SK-N-SH (cell line): ENCODE results near the gene KIF16B. TPM values are rescaled to one million over a fixed set of nuclear protein-coding genes. Genes with fewer than 3 reads are reported as not detected.

ENCODE experiments used
- CTCF ChIA-PET: fragments of 300-600, 350-600 bp; formaldehyde crosslinking; extraction: SDS; loops from one replicate; lab custom pipeline; 2021; lab: Yijun Ruan, JAX
- POLR2A ChIA-PET: fragments of 350-600 bp; sonication (Branson Sonifier 250); formaldehyde crosslinking; extraction: SDS; loops from one replicate; lab custom pipeline; 2020; ENCODE audit warnings: antibody characterized with exemption, inconsistent platforms; lab: Yijun Ruan, JAX
- DNase-seq: peaks from one replicate; pipeline ENCODE4 v3.0.0; 2012
- H2AFZ ChIP-seq: fragments of 200-600 bp; sonication (generic); 2 replicates; pipeline ENCODE4 v1.8.1; 2016; ENCODE audit warnings: antibody characterized with exemption, mild to moderate bottlenecking, low read depth
- H3F3A ChIP-seq: fragments of 200-600 bp; sonication (generic); replicated peaks from 2 replicates; pipeline ENCODE3; 2016; ENCODE audit warnings: antibody characterized with exemption, mild to moderate bottlenecking; ENCODE audit not compliant: insufficient read depth
- H3K27ac ChIP-seq, 2 experiments: fragments of 200-500 bp in 1 of 2; fragments of 200-600 bp in 1 of 2; sonication (Bioruptor generic) in 1 of 2; sonication (generic), shearing (Covaris generic) in 1 of 2; 2 replicates each; pipeline versions ENCODE4 v1.5.1 to v1.6.1; 2014 to 2016; ENCODE audit warnings: low read depth in 2 of 2, inconsistent platforms in 1 of 2, low read length in 1 of 2, mild to moderate bottlenecking in 1 of 2, mixed read lengths in 1 of 2
- H3K27me3 ChIP-seq: fragments of 200-600 bp; sonication (generic), shearing (Covaris generic); 2 replicates; pipeline ENCODE4 v1.6.1; 2016; ENCODE audit warnings: mixed run types; ENCODE audit not compliant: insufficient read depth
- H3K36me3 ChIP-seq, 2 experiments: fragments of 200-500 bp in 1 of 2; fragments of 200-600 bp in 1 of 2; sonication (Bioruptor generic) in 1 of 2; sonication (generic) in 1 of 2; replicated peaks in 1 of 2; 2 replicates each; pipeline versions ENCODE3 to v1.5.1; 2014 to 2016; ENCODE audit warnings: low read length in 1 of 2, mild to moderate bottlenecking in 1 of 2; ENCODE audit not compliant: insufficient read depth in 2 of 2, control insufficient read depth in 1 of 2
- H3K4me1 ChIP-seq, 2 experiments: fragments of 200-500 bp in 1 of 2; fragments of 200-600 bp in 1 of 2; sonication (Bioruptor generic) in 1 of 2; sonication (generic), shearing (Covaris generic) in 1 of 2; 2 replicates each; pipeline versions ENCODE4 v1.5.1 to v1.6.1; 2014 to 2016; ENCODE audit warnings: low read depth in 1 of 2, low read length in 1 of 2, mixed run types in 1 of 2; ENCODE audit not compliant: insufficient read depth in 2 of 2, control insufficient read depth in 1 of 2
- H3K4me2 ChIP-seq: fragments of 200-600 bp; sonication (generic), shearing (Covaris generic); 2 replicates; pipeline ENCODE4 v1.6.1; 2017; ENCODE audit warnings: mixed run types
- H3K4me3 ChIP-seq, 2 experiments: fragments of 200-500 bp in 1 of 2; fragments of 200-600 bp in 1 of 2; sonication (Bioruptor generic) in 1 of 2; sonication (generic), shearing (Covaris generic) in 1 of 2; 2 replicates each; pipeline versions ENCODE4 v1.5.1 to v1.8.1; 2014 to 2016; ENCODE audit warnings: low read depth in 2 of 2, inconsistent platforms in 1 of 2, low read length in 1 of 2, mild to moderate bottlenecking in 1 of 2, mixed read lengths in 1 of 2, moderate library complexity in 1 of 2
- H3K79me2 ChIP-seq: fragments of 200-600 bp; sonication (generic); 2 replicates; pipeline ENCODE4 v1.8.1; 2017; ENCODE audit warnings: mild to moderate bottlenecking; ENCODE audit not compliant: insufficient read depth
- H3K9ac ChIP-seq: fragments of 200-600 bp; sonication (generic); 2 replicates; pipeline ENCODE4 v1.6.1; 2017; ENCODE audit warnings: mixed run types
- H3K9me2 ChIP-seq: fragments of 200-600 bp; sonication (generic); 2 replicates; pipeline ENCODE4 v1.6.1; 2017; ENCODE audit warnings: mixed run types
- H3K9me3 ChIP-seq: fragments of 200-600 bp; sonication (generic); 2 replicates; pipeline ENCODE4 v1.6.1; 2017; ENCODE audit warnings: mixed run types, mild to moderate bottlenecking, moderate library complexity
- H4K20me1 ChIP-seq: fragments of 200-600 bp; sonication (generic); 2 replicates; pipeline ENCODE4 v1.6.1; 2017; ENCODE audit warnings: mild to moderate bottlenecking, mixed run types; ENCODE audit not compliant: insufficient read depth
- CHD2 ChIP-seq: fragments of 150-350 bp; IDR thresholded peaks from 2 replicates; pipeline ENCODE4 v1.6.1; 2018; ENCODE audit warnings: low read length; ENCODE audit not compliant: partially characterized antibody
- EP300 ChIP-seq, 2 experiments: IDR thresholded peaks; 2 replicates each; pipeline versions ENCODE4 v1.4.0 to v1.6.1; 2012; ENCODE audit warnings: borderline replicate concordance in 1 of 2, low read depth in 1 of 2, low read length in 1 of 2
- EZH2phosphoT487 ChIP-seq: fragments of 200-600 bp; sonication (generic); IDR thresholded peaks from 2 replicates; pipeline ENCODE4 v1.6.1; 2017; ENCODE audit warnings: low read depth, mixed run types, mild to moderate bottlenecking, antibody characterized with exemption, moderate library complexity, borderline replicate concordance
- FOSL2 ChIP-seq: IDR thresholded peaks from 2 replicates; pipeline ENCODE4 v1.4.0; 2012; ENCODE audit warnings: low read depth, mild to moderate bottlenecking, moderate library complexity, borderline replicate concordance
- GABPA ChIP-seq: IDR thresholded peaks from 2 replicates; pipeline ENCODE4 v1.4.0; 2012; ENCODE audit warnings: low read depth, mild to moderate bottlenecking
- JUND ChIP-seq: IDR thresholded peaks from 2 replicates; pipeline ENCODE4 v1.4.0; 2012
- MEF2A ChIP-seq: IDR thresholded peaks from 2 replicates; pipeline ENCODE4 v1.4.0; 2012; ENCODE audit warnings: low read depth, borderline replicate concordance
- MXI1 ChIP-seq: IDR thresholded peaks from 2 replicates; pipeline ENCODE4 v1.6.1; 2012; ENCODE audit warnings: mild to moderate bottlenecking, low read depth, low read length, improper control_type of control experiment
- NFIC ChIP-seq: IDR thresholded peaks from 2 replicates; pipeline ENCODE4 v1.4.0; 2012; ENCODE audit warnings: borderline replicate concordance
- NRF1 ChIP-seq: IDR thresholded peaks from 2 replicates; pipeline ENCODE4 v1.6.1; 2012; ENCODE audit warnings: low read depth, mild to moderate bottlenecking, low read length
- RAD21 ChIP-seq: IDR thresholded peaks from 2 replicates; pipeline ENCODE4 v1.6.1; 2012; ENCODE audit warnings: mild to moderate bottlenecking, low read length
- RCOR1 ChIP-seq: fragments of 150-350 bp; IDR thresholded peaks from 2 replicates; pipeline ENCODE4 v1.6.1; 2017; ENCODE audit warnings: antibody characterized with exemption, low read length
- RFX5 ChIP-seq: IDR thresholded peaks from 2 replicates; pipeline ENCODE4 v1.6.1; 2012; ENCODE audit warnings: mild to moderate bottlenecking, improper control_type of control experiment, low read length
- SIN3A ChIP-seq: IDR thresholded peaks from 2 replicates; pipeline ENCODE4 v1.6.1; 2012; ENCODE audit warnings: low read depth, mild to moderate bottlenecking, low read length, moderate library complexity, borderline replicate concordance
- YY1 ChIP-seq: IDR thresholded peaks from 2 replicates; pipeline ENCODE4 v1.4.0; 2012; ENCODE audit warnings: low read depth, mild to moderate bottlenecking
- WGBS: methylation state at CpG from one replicate; pipeline ENCODE4 v1.1.6; 2017; ENCODE audit warnings: low lambda C conversion rate; 5-methylcytosine and 5-hydroxymethylcytosine counted together
- polyA plus RNA-seq, 3 experiments: library from polyadenylated mRNA; depleted of rRNA; stranded (reverse); fragments of >200 nt; gene quantifications; 2 replicates each; pipeline ENCODE4 v1.2.3, GENCODE V29; 2012
- TF ChIP-seq, protein P1 (sequence below): IDR thresholded peaks from 2 replicates; pipeline ENCODE4; 2012
- TF ChIP-seq, protein P2 (sequence below): IDR thresholded peaks from 2 replicates; pipeline ENCODE4 v1.6.1; 2012; ENCODE audit warnings: mild to moderate bottlenecking, low read depth, low read length, moderate library complexity
- TF ChIP-seq, protein P3 (sequence below): IDR thresholded peaks from 2 replicates; pipeline ENCODE4 v1.4.0; 2012; ENCODE audit warnings: low read depth
- TF ChIP-seq, protein P4 (sequence below): fragments of 150-350 bp; IDR thresholded peaks from 2 replicates; pipeline ENCODE4 v1.6.1; 2016; ENCODE audit warnings: mild to moderate bottlenecking, low read depth, low read length
- TF ChIP-seq, protein P5 (sequence below): fragments of 150-350 bp; IDR thresholded peaks from 2 replicates; pipeline ENCODE4 v1.6.1; 2017; ENCODE audit warnings: antibody characterized with exemption, low read length, low read depth, borderline replicate concordance
- TF ChIP-seq, protein P6 (sequence below): IDR thresholded peaks from 2 replicates; pipeline ENCODE4 v1.4.0; 2012; ENCODE audit warnings: low read depth, borderline replicate concordance

Gene KIF16B
- polyA plus RNA-seq, 1 of the 3 experiments (the other 2 are of a cell fraction) = 3.3 TPM

DNA sequence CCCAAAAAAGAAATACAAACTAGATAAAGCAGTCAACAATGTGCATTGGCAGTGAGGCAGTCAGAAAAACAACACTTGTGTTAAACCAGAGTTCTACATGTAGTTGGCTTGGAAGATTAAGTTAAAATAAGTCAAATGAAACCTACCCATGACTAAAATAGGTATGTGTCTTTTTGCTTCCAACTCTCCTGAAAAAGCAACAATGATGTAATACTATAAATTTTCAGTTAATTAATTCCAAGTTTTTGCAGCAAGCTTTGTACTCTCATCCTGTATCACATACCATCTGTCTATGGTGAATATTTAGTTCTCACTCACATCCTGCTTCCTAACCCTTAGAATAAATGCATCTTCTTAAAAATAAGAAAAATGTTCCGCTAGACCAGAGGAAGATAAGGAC, 261.5 kb downstream of the KIF16B start:
- H3K9ac ChIP-seq = no peak overlapping the region
- H3K27ac ChIP-seq = no peak overlapping the region
- POLR2A ChIA-PET = no interaction called here
- H3K9me2 ChIP-seq = no peaks in the 10 kb centered on the region
- H3F3A ChIP-seq = no peaks in the 10 kb centered on the region
- H3K9me3 ChIP-seq = no peaks in the 10 kb centered on the region
- no peak overlapping the region for H3K4me3 ChIP-seq
- TF ChIP-seq MXI1 (no peak), NFIC (no peak), EP300 (IDR thresholded peaks at IDR 0.05; ENCODE audit: borderline replicate concordance in 1 of 2, low read depth in 1 of 2, low read length in 1 of 2) (no peak), GABPA (no peak), MEF2A (no peak), JUND (no peak), YY1 (no peak), SIN3A (no peak), NRF1 (no peak), FOSL2 (no peak), RFX5 (no peak)
- TF ChIP-seq, protein P1, sequence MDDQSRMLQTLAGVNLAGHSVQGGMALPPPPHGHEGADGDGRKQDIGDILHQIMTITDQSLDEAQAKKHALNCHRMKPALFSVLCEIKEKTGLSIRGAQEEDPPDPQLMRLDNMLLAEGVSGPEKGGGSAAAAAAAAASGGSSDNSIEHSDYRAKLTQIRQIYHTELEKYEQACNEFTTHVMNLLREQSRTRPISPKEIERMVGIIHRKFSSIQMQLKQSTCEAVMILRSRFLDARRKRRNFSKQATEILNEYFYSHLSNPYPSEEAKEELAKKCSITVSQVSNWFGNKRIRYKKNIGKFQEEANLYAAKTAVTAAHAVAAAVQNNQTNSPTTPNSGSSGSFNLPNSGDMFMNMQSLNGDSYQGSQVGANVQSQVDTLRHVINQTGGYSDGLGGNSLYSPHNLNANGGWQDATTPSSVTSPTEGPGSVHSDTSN = no peak
- TF ChIP-seq, protein P2, sequence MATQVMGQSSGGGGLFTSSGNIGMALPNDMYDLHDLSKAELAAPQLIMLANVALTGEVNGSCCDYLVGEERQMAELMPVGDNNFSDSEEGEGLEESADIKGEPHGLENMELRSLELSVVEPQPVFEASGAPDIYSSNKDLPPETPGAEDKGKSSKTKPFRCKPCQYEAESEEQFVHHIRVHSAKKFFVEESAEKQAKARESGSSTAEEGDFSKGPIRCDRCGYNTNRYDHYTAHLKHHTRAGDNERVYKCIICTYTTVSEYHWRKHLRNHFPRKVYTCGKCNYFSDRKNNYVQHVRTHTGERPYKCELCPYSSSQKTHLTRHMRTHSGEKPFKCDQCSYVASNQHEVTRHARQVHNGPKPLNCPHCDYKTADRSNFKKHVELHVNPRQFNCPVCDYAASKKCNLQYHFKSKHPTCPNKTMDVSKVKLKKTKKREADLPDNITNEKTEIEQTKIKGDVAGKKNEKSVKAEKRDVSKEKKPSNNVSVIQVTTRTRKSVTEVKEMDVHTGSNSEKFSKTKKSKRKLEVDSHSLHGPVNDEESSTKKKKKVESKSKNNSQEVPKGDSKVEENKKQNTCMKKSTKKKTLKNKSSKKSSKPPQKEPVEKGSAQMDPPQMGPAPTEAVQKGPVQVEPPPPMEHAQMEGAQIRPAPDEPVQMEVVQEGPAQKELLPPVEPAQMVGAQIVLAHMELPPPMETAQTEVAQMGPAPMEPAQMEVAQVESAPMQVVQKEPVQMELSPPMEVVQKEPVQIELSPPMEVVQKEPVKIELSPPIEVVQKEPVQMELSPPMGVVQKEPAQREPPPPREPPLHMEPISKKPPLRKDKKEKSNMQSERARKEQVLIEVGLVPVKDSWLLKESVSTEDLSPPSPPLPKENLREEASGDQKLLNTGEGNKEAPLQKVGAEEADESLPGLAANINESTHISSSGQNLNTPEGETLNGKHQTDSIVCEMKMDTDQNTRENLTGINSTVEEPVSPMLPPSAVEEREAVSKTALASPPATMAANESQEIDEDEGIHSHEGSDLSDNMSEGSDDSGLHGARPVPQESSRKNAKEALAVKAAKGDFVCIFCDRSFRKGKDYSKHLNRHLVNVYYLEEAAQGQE = no peak
- TF ChIP-seq, protein P3, sequence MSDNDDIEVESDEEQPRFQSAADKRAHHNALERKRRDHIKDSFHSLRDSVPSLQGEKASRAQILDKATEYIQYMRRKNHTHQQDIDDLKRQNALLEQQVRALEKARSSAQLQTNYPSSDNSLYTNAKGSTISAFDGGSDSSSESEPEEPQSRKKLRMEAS = no peak
- TF ChIP-seq, all 33 proteins: peak for 0
- Histone ChIP-seq H3K4me1 (no peaks in the 10 kb centered on the region), H3K27me3 (no peaks in the 10 kb centered on the region), H2AFZ (no peak overlapping the region), H4K20me1 (no peaks in the 10 kb centered on the region), H3K79me2 (no peaks in the 10 kb centered on the region), H3K36me3 (no peaks in the 10 kb centered on the region), H3K4me2 (no peak overlapping the region)
- 89% methylated on average over 1 of the region's 1 CpG for WGBS
- CTCF ChIA-PET = no interaction called here
- no peak for DNase-seq

DNA sequence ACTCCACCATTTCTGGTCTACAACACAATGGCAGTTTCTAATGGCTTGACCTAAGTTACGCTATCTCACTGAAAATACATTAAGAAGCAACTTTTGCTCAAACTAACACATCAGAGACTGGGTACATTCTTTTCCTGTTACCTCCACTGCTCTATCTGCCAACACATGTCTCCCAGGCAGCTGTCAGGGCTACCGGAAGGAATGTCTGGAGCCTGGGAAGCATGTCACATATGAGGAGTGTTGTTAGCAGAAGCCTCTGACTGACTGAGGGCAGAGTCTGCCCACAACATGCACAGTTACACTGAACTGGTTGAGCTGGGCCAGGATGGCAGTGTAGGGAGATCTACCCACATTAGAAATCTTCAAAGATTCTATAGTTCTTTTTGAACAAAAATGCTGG, 264.5 kb downstream of the KIF16B start:
- Histone ChIP-seq H3K9ac (no peak overlapping the region), H3K4me1 (no peaks in the 10 kb centered on the region), H4K20me1 (no peaks in the 10 kb centered on the region), H3K27me3 (no peaks in the 10 kb centered on the region), H3K4me3 (no peak overlapping the region), H3K27ac (no peak overlapping the region), H3K79me2 (no peaks in the 10 kb centered on the region), H3K9me2 (no peaks in the 10 kb centered on the region), H3K4me2 (no peak overlapping the region), H3F3A (no peaks in the 10 kb centered on the region), H3K9me3 (no peaks in the 10 kb centered on the region), H2AFZ (no peak overlapping the region), H3K36me3 (peaks cover 0 to 4% of the 10 kb centered on the region in 2 experiments)
- WGBS = 92% methylated on average over 2 of the region's 2 CpGs
- ChIA-PET POLR2A (no interaction called here), CTCF (interaction anchor here (1.4 kb wide), 1 partner anchor 12 kb away, joined by 3 read pairs; no protein-coding TSS in a partner anchor)
- DNase-seq = no peak
- TF ChIP-seq, protein P4, sequence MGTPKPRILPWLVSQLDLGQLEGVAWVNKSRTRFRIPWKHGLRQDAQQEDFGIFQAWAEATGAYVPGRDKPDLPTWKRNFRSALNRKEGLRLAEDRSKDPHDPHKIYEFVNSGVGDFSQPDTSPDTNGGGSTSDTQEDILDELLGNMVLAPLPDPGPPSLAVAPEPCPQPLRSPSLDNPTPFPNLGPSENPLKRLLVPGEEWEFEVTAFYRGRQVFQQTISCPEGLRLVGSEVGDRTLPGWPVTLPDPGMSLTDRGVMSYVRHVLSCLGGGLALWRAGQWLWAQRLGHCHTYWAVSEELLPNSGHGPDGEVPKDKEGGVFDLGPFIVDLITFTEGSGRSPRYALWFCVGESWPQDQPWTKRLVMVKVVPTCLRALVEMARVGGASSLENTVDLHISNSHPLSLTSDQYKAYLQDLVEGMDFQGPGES = no peak
- TF ChIP-seq RCOR1 = no peak
- TF ChIP-seq, protein P5, sequence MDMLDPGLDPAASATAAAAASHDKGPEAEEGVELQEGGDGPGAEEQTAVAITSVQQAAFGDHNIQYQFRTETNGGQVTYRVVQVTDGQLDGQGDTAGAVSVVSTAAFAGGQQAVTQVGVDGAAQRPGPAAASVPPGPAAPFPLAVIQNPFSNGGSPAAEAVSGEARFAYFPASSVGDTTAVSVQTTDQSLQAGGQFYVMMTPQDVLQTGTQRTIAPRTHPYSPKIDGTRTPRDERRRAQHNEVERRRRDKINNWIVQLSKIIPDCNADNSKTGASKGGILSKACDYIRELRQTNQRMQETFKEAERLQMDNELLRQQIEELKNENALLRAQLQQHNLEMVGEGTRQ = no peak
- no peak for TF ChIP-seq NFIC
- TF ChIP-seq RAD21 = no peak
- no peak for TF ChIP-seq EZH2phosphoT487
- TF ChIP-seq CHD2 = no peak
- TF ChIP-seq, protein P6, sequence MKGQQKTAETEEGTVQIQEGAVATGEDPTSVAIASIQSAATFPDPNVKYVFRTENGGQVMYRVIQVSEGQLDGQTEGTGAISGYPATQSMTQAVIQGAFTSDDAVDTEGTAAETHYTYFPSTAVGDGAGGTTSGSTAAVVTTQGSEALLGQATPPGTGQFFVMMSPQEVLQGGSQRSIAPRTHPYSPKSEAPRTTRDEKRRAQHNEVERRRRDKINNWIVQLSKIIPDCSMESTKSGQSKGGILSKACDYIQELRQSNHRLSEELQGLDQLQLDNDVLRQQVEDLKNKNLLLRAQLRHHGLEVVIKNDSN = no peak
